IMR-90 (cell line): Measurements from ENCODE around the gene B4GALT1. TPM values are rescaled to one million over a fixed set of nuclear protein-coding genes. Genes with fewer than 3 reads are reported as not detected.

Source experiments
- ATAC-seq: fragments of 200-7000 bp; cut with Tn5 transposase; 2 replicates; pipeline ENCODE4 v1.9.1; 2020; ENCODE audit warnings: low read depth, mild to moderate bottlenecking, moderate library complexity
- BruUV-seq: library from RNA; stranded (reverse); fragments of 400-500 nt; replicated peaks from 2 replicates; lab custom pipeline; 2021; lab: Mats Ljungman, UMichigan
- CTCF ChIA-PET: fragments of 300-600 bp; formaldehyde crosslinking; extraction: SDS; loops from one replicate; lab custom pipeline; 2021; ENCODE audit warnings: antibody characterized with exemption; lab: Yijun Ruan, JAX
- POLR2A ChIA-PET: fragments of 300-600 bp; sonication (Branson Sonifier 250); formaldehyde crosslinking; loops from one replicate; lab custom pipeline; 2022; ENCODE audit warnings: antibody characterized with exemption; ENCODE audit not compliant: unreplicated experiment; lab: Charles Lee
- DNase-seq: peaks from one replicate; pipeline ENCODE4 v3.0.0; 2013
- H2AFZ ChIP-seq: replicated peaks from 2 replicates; pipeline ENCODE3; 2013; ENCODE audit warnings: low read length, mild to moderate bottlenecking; ENCODE audit not compliant: poor library complexity
- H2AK5ac ChIP-seq: 2 replicates; pipeline ENCODE4 v1.6.1; 2013; ENCODE audit warnings: low read depth, low read length, inconsistent platforms
- H2AK9ac ChIP-seq: replicated peaks from 2 replicates; pipeline ENCODE3; 2013; ENCODE audit warnings: mild to moderate bottlenecking, low read depth, low read length, moderate library complexity; ENCODE audit not compliant: poor library complexity
- H2BK120ac ChIP-seq: 2 replicates; pipeline ENCODE4 v1.6.1; 2013; ENCODE audit warnings: low read depth, low read length, inconsistent platforms
- H2BK15ac ChIP-seq: 3 replicates; pipeline ENCODE4 v1.6.1; 2013; ENCODE audit warnings: low read depth, low read length, inconsistent platforms
- H2BK20ac ChIP-seq: 2 replicates; pipeline ENCODE4 v1.6.1; 2013; ENCODE audit warnings: low read depth, mild to moderate bottlenecking, inconsistent platforms, low read length, moderate library complexity
- H2BK5ac ChIP-seq: 2 replicates; pipeline ENCODE4 v1.6.1; 2013; ENCODE audit warnings: mild to moderate bottlenecking, low read depth, low read length, inconsistent platforms; ENCODE audit not compliant: poor library complexity, severe bottlenecking
- H3K14ac ChIP-seq: replicated peaks from 2 replicates; pipeline ENCODE4 v1.6.1; 2013; ENCODE audit warnings: low read depth, low read length, inconsistent platforms
- H3K18ac ChIP-seq: 2 replicates; pipeline ENCODE4 v1.6.1; 2013; ENCODE audit warnings: low read depth, low read length, control low read depth
- H3K23ac ChIP-seq: 2 replicates; pipeline ENCODE4 v1.6.1; 2013; ENCODE audit warnings: low read depth, low read length, inconsistent platforms
- H3K27ac ChIP-seq: 2 replicates; pipeline ENCODE4 v1.5.1; 2013; ENCODE audit warnings: mild to moderate bottlenecking, control low read depth, low read length; ENCODE audit not compliant: insufficient read depth
- H3K27me3 ChIP-seq: 2 replicates; pipeline ENCODE4 v1.6.1; 2013; ENCODE audit warnings: low read length; ENCODE audit not compliant: control insufficient read depth, insufficient read depth
- H3K36me3 ChIP-seq: 2 replicates; pipeline ENCODE4 v1.6.1; 2013; ENCODE audit warnings: low read length, mixed read lengths; ENCODE audit not compliant: control insufficient read depth, insufficient read depth
- H3K4ac ChIP-seq: 2 replicates; pipeline ENCODE4 v1.6.1; 2013; ENCODE audit warnings: low read depth, low read length, inconsistent platforms
- H3K4me1 ChIP-seq: 2 replicates; pipeline ENCODE4 v1.6.1; 2013; ENCODE audit warnings: low read length, mixed read lengths; ENCODE audit not compliant: control insufficient read depth, insufficient read depth
- H3K4me2 ChIP-seq: 2 replicates; pipeline ENCODE4 v1.6.1; 2013; ENCODE audit warnings: low read depth, mild to moderate bottlenecking, control low read depth, low read length, moderate library complexity
- H3K4me3 ChIP-seq: 2 replicates; pipeline ENCODE4 v1.5.1; 2013; ENCODE audit warnings: low read depth, mild to moderate bottlenecking, control low read depth, low read length, moderate library complexity; ENCODE audit not compliant: insufficient read depth
- H3K56ac ChIP-seq: 2 replicates; pipeline ENCODE4 v1.6.1; 2013; ENCODE audit warnings: low read length, inconsistent platforms; ENCODE audit not compliant: insufficient read depth; ENCODE audit errors: extremely low read depth
- H3K79me1 ChIP-seq, 2 experiments: 2 replicates each; pipeline ENCODE4 v1.6.1; 2013; ENCODE audit warnings: low read length in 2 of 2, inconsistent platforms in 1 of 2, low read depth in 1 of 2
- H3K9ac ChIP-seq: 2 replicates; pipeline ENCODE4 v1.6.1; 2013; ENCODE audit warnings: low read depth, low read length, control low read depth
- H3K9me1 ChIP-seq: 2 replicates; pipeline ENCODE4 v1.6.1; 2013; ENCODE audit warnings: low read length, inconsistent platforms; ENCODE audit not compliant: insufficient read depth
- H3K9me3 ChIP-seq: 2 replicates; pipeline ENCODE4 v1.6.1; 2013; ENCODE audit warnings: low read length; ENCODE audit not compliant: control insufficient read depth, insufficient read depth
- H4K20me1 ChIP-seq: 2 replicates; pipeline ENCODE4 v1.6.1; 2013; ENCODE audit warnings: low read length, inconsistent platforms; ENCODE audit not compliant: insufficient read depth
- H4K5ac ChIP-seq: 2 replicates; pipeline ENCODE4 v1.6.1; 2013; ENCODE audit warnings: mild to moderate bottlenecking, low read depth, low read length, control low read depth
- H4K8ac ChIP-seq, 2 experiments: 2 replicates each; pipeline ENCODE4 v1.6.1; 2013; ENCODE audit warnings: low read depth in 2 of 2, low read length in 2 of 2, control low read depth in 1 of 2, inconsistent platforms in 1 of 2
- H4K91ac ChIP-seq: 2 replicates; pipeline ENCODE4 v1.6.1; 2013; ENCODE audit warnings: low read depth, low read length, inconsistent platforms; ENCODE audit not compliant: insufficient read depth
- BHLHE40 ChIP-seq: fragments of 150-350 bp; IDR thresholded peaks from 2 replicates; pipeline ENCODE4 v1.6.1; 2016; ENCODE audit warnings: mild to moderate bottlenecking, low read depth, low read length
- CHD1 ChIP-seq: IDR thresholded peaks from 2 replicates; pipeline ENCODE4 v1.6.1; 2012; ENCODE audit warnings: low read depth, low read length, improper control_type of control experiment
- CTCF ChIP-seq: conservative IDR thresholded peaks from 2 replicates; pipeline ENCODE4 v1.5.1; 2012; ENCODE audit warnings: mild to moderate bottlenecking, low read depth, low read length, improper control_type of control experiment
- MAFK ChIP-seq: IDR thresholded peaks from 2 replicates; pipeline ENCODE4 v1.6.1; 2012; ENCODE audit warnings: low read depth, low read length, improper control_type of control experiment
- MAZ ChIP-seq: IDR thresholded peaks from 2 replicates; pipeline ENCODE4 v1.6.1; 2012; ENCODE audit warnings: low read depth, mild to moderate bottlenecking, low read length, improper control_type of control experiment, moderate library complexity, borderline replicate concordance
- RCOR1 ChIP-seq: IDR thresholded peaks from 2 replicates; pipeline ENCODE4 v1.6.1; 2012; ENCODE audit warnings: mild to moderate bottlenecking, low read length, improper control_type of control experiment; ENCODE audit not compliant: insufficient replicate concordance
- SMC3 ChIP-seq: fragments of 150-350 bp; IDR thresholded peaks from 2 replicates; pipeline ENCODE4 v1.6.1; 2016; ENCODE audit warnings: low read depth, mild to moderate bottlenecking, antibody characterized with exemption, low read length, moderate library complexity
- WGBS, 2 experiments: methylation state at CpG; one replicate each; pipeline versions ENCODE4 v1.1.5 to v1.1.7; 2013; ENCODE audit warnings: missing lambda C conversion rate in 2 of 2; ENCODE audit not compliant: insufficient read length in 1 of 2; ENCODE audit errors: extremely low coverage in 2 of 2; 5-methylcytosine and 5-hydroxymethylcytosine counted together
- dilution Hi-C: fragments of 300-500 bp; cut with HindIII; formaldehyde crosslinking; loops from one replicate; pipeline ENCODE4 v1.14.3; 2018; ENCODE audit warnings: low sequenced_read_pairs; ENCODE audit not compliant: unreplicated experiment
- in situ Hi-C: fragments of 300-500 bp; cut with MboI; formaldehyde crosslinking; loops from 3 replicates; pipeline ENCODE4 v1.14.3; 2019; ENCODE audit warnings: low sequenced_read_pairs, inconsistent platforms, mixed read lengths
- intact Hi-C: fragments of 100-400 bp; cut with micrococcal nuclease; formaldehyde crosslinking; loops from 2 replicates; pipeline ENCODE4 v1.10.0; 2022
- polyA plus RNA-seq, 3 experiments: library from polyadenylated mRNA; depleted of rRNA; stranded (reverse); fragments of >200 nt; gene quantifications; 2 replicates each; pipeline ENCODE4 v1.2.3, GENCODE V29; 2012; ENCODE audit warnings: low replicate concordance in 1 of 3
- total RNA-seq: library from RNA; depleted of rRNA; stranded (reverse); fragments of >200 nt; gene quantifications from 2 replicates; pipeline ENCODE4 v1.2.3, GENCODE V29; 2012
- TF ChIP-seq, protein P1 (sequence below): fragments of 150-350 bp; IDR thresholded peaks from 2 replicates; pipeline ENCODE4 v1.6.1; 2017; ENCODE audit warnings: mild to moderate bottlenecking, antibody characterized with exemption, low read length, low read depth

B4GALT1 gene
- total and polyA plus RNA-seq, 2 of the 4 experiments (the other 2 are of a cell fraction), result 8.8 to 37.8 TPM

- in situ Hi-C loops, result no loop called here
These were observed 59.4 kb downstream of the B4GALT1 start for GRCh38 chr9:33107762-33108161.

More at GRCh38 chr9:33107762-33108161, 59.4 kb downstream of the B4GALT1 start:
- no peaks in the 10 kb centered on the region; the same call in 1 of the 2 replicates for H4K20me1 ChIP-seq
- H2AK5ac ChIP-seq, result peak overlapping the region; percentile 85
- peaks cover 15% of the 10 kb centered on the region for H3K4me1 ChIP-seq
- H2BK20ac ChIP-seq, result peak overlapping the region; percentile 57
- H3K4me3 ChIP-seq, result no peak overlapping the region
- peak overlapping the region; percentile 82; the same call in 2 of the 3 replicates for H2BK15ac ChIP-seq
- peak overlapping the region; percentile 80 for H4K91ac ChIP-seq
- peak overlapping the region; percentile 83 to 88; a peak in 2 of 4 replicates for H4K8ac ChIP-seq
- H2AFZ ChIP-seq, result no peak overlapping the region
- H3K27me3 ChIP-seq, result no peaks in the 10 kb centered on the region
- peak overlapping the region; percentile 73 for H2BK5ac ChIP-seq
- H3K9me1 ChIP-seq, result peaks cover 18% of the 10 kb centered on the region
- no peak overlapping the region for H3K4me2 ChIP-seq
- H3K79me1 ChIP-seq, result peaks cover 0 to 24% of the 10 kb centered on the region in 2 experiments; a peak in 2 of 4 replicates
- BruUV-seq, result no TSS peak
- POLR2A ChIA-PET, result no interaction called here
- H3K36me3 ChIP-seq, result peaks cover 9% of the 10 kb centered on the region; the same call in 1 of the 2 replicates
- no peak for TF ChIP-seq RCOR1
- TF ChIP-seq CHD1, result no peak
- TF ChIP-seq MAZ, result no peak
- TF ChIP-seq, protein P1, sequence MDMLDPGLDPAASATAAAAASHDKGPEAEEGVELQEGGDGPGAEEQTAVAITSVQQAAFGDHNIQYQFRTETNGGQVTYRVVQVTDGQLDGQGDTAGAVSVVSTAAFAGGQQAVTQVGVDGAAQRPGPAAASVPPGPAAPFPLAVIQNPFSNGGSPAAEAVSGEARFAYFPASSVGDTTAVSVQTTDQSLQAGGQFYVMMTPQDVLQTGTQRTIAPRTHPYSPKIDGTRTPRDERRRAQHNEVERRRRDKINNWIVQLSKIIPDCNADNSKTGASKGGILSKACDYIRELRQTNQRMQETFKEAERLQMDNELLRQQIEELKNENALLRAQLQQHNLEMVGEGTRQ, result no peak
- TF ChIP-seq BHLHE40, result no peak
- no peak for TF ChIP-seq MAFK
- TF ChIP-seq SMC3, result no peak
- TF ChIP-seq CTCF, result no peak
- peak overlapping the region; percentile 75; the same call in 1 of the 2 replicates for H3K23ac ChIP-seq
- CTCF ChIA-PET, result no interaction called here
- peak overlapping the region; percentile 91 for H4K5ac ChIP-seq
- peak overlapping the region; percentile 62 for H3K4ac ChIP-seq
- H3K18ac ChIP-seq, result peak overlapping the region; percentile 82
- 60% methylated on average over 1 of the region's 5 CpGs; no CpG with 5 or more reads in 1 of the 2 experiments for WGBS, 2 experiments
- H2BK120ac ChIP-seq, result peak overlapping the region; percentile 28
- H3K27ac ChIP-seq, result peak overlapping the region; percentile 86
- DNase-seq (no peak), ATAC-seq (no peak)
- no peaks in the 10 kb centered on the region for H3K9me3 ChIP-seq
- dilution Hi-C loops, result no loop called here
- H3K9ac ChIP-seq, result no peak overlapping the region
- peak overlapping the region; percentile 17 for H3K14ac ChIP-seq
- peak overlapping the region; percentile 22 for H2AK9ac ChIP-seq
- intact Hi-C loops, result loop anchor here (2.0 kb wide), 1 partner anchor 25 kb away; no protein-coding TSS in a partner anchor
- no peak overlapping the region for H3K56ac ChIP-seq
